GM12872 (cell line): ENCODE results near the gene SMAD1.

ENCODE experiments used
- CTCF ChIP-seq: IDR thresholded peaks from 3 replicates; pipeline ENCODE4 v1.5.1; 2011; ENCODE audit warnings: low read depth, mild to moderate bottlenecking, low read length, moderate library complexity; ENCODE audit not compliant: insufficient read depth

The SMAD1 gene

GRCh38 chr4:145507636-145508035, 26.0 kb downstream of the SMAD1 start:
- no peak for TF ChIP-seq CTCF

- no peak for TF ChIP-seq CTCF
These were observed 30.4 kb downstream of the SMAD1 start for GRCh38 chr4:145511913-145512522.

GRCh38 chr4:145513020-145513621, 31.5 kb downstream of the SMAD1 start:
- TF ChIP-seq CTCF = no peak

GRCh38 chr4:145520172-145520571, 38.5 kb downstream of the SMAD1 start:
- TF ChIP-seq CTCF = no peak

GRCh38 chr4:145521282-145521681, 39.6 kb downstream of the SMAD1 start:
- no peak for TF ChIP-seq CTCF

GRCh38 chr4:145523117-145523516, 41.5 kb downstream of the SMAD1 start:
- TF ChIP-seq CTCF = no peak

- TF ChIP-seq CTCF = no peak
These were observed 42.9 kb downstream of the SMAD1 start for GRCh38 chr4:145524552-145524951.

- TF ChIP-seq CTCF = no peak
These were observed 43.7 kb downstream of the SMAD1 start for GRCh38 chr4:145525291-145525740.
